ENCODE measurements around the gene PRRG3.

Gene PRRG3

GRCh38 chrX:151743651-151744470 is 48.6 kb downstream of the PRRG3 start:
- no peak overlapping the region for H3K4me3 ChIP-seq (ENCODE audit: low read depth, low read length)
- no peak for TF ChIP-seq CTCF (IDR thresholded peaks at IDR 0.05; ENCODE audit: low read depth, low read length)

- no peak overlapping the region for H3K4me3 ChIP-seq (ENCODE audit: low read depth, low read length)
- no peak for TF ChIP-seq CTCF (IDR thresholded peaks at IDR 0.05; ENCODE audit: low read depth, low read length)
Measured at GRCh38 chrX:151745651-151746050, 50.4 kb downstream of the PRRG3 start.

- H3K4me3 ChIP-seq (ENCODE audit: low read depth, low read length) = no peak overlapping the region
- no peak for TF ChIP-seq CTCF (IDR thresholded peaks at IDR 0.05; ENCODE audit: low read depth, low read length)
Measured at GRCh38 chrX:151746502-151746901, 51.2 kb downstream of the PRRG3 start.

GRCh38 chrX:151750511-151750910 is 55.3 kb downstream of the PRRG3 start:
- no peak overlapping the region for H3K4me3 ChIP-seq (ENCODE audit: low read depth, low read length)
- no peak for TF ChIP-seq CTCF (IDR thresholded peaks at IDR 0.05; ENCODE audit: low read depth, low read length)

GRCh38 chrX:151752847-151753246 is 57.6 kb downstream of the PRRG3 start:
- no peak overlapping the region for H3K4me3 ChIP-seq (ENCODE audit: low read depth, low read length)
- no peak for TF ChIP-seq CTCF (IDR thresholded peaks at IDR 0.05; ENCODE audit: low read depth, low read length)

- no peak for TF ChIP-seq CTCF (IDR thresholded peaks at IDR 0.05; ENCODE audit: low read depth, low read length)
- H3K4me3 ChIP-seq (ENCODE audit: low read depth, low read length) = no peak overlapping the region
Measured at GRCh38 chrX:151753313-151754046, 58.2 kb downstream of the PRRG3 start.

GRCh38 chrX:151754047-151754429 is 58.8 kb downstream of the PRRG3 start:
- H3K4me3 ChIP-seq (ENCODE audit: low read depth, low read length) = no peak overlapping the region
- no peak for TF ChIP-seq CTCF (IDR thresholded peaks at IDR 0.05; ENCODE audit: low read depth, low read length)
